Mucosa of rectum (tissue), 2 donors: Measurements from ENCODE around the gene CDC14B.

ENCODE experiments used
- H3K27ac ChIP-seq, 2 donors: one replicate each; pipeline ENCODE4 v1.7.0; 2013; ENCODE audit warnings: inconsistent platforms in 2 of 2, low read depth in 2 of 2, low read length in 2 of 2
- H3K27me3 ChIP-seq, 2 donors: one replicate each; pipeline ENCODE4 v1.7.0; 2013; ENCODE audit warnings: low read length in 2 of 2; ENCODE audit not compliant: control insufficient read depth in 2 of 2, insufficient read depth in 2 of 2
- H3K36me3 ChIP-seq, 2 donors: one replicate each; pipeline ENCODE4 v1.7.0; 2013; ENCODE audit warnings: low read length in 2 of 2; ENCODE audit not compliant: control insufficient read depth in 2 of 2, insufficient read depth in 2 of 2
- H3K4me1 ChIP-seq, 2 donors: one replicate each; pipeline ENCODE4 v1.7.0; 2013; ENCODE audit warnings: low read length in 2 of 2, mild to moderate bottlenecking in 1 of 2; ENCODE audit not compliant: control insufficient read depth in 2 of 2, insufficient read depth in 2 of 2
- H3K4me3 ChIP-seq, 2 donors: one replicate each; pipeline ENCODE4 v1.7.0; 2013; ENCODE audit warnings: low read length in 2 of 2
- H3K9ac ChIP-seq, 2 donors: one replicate each; pipeline ENCODE4 v1.7.0; 2013; ENCODE audit warnings: low read length in 2 of 2, low read depth in 1 of 2, mild to moderate bottlenecking in 1 of 2
- H3K9me3 ChIP-seq, 2 donors: one replicate each; pipeline ENCODE4 v1.7.0; 2013; ENCODE audit warnings: low read length in 2 of 2; ENCODE audit not compliant: control insufficient read depth in 2 of 2
- donor health status: healthy.
- donor health status: Normal muscosa, but diverticular disease.

CDC14B gene

GRCh38 chr9:96496368-96497116, 123.1 kb downstream of the CDC14B start:
- Histone ChIP-seq H3K4me1 (no peaks in the 10 kb centered on the region), H3K27me3 (no peaks in the 10 kb centered on the region), H3K9me3 (no peaks in the 10 kb centered on the region), H3K9ac (no peak overlapping the region), H3K4me3 (no peak overlapping the region), H3K36me3 (peaks cover 0 to 5% of the 10 kb centered on the region in 2 donors), H3K27ac (no peak overlapping the region)

- Histone ChIP-seq H3K4me1 (no peaks in the 10 kb centered on the region), H3K27ac (no peak overlapping the region), H3K27me3 (no peaks in the 10 kb centered on the region), H3K9ac (no peak overlapping the region), H3K36me3 (peaks cover 0 to 11% of the 10 kb centered on the region in 2 donors), H3K4me3 (no peak overlapping the region), H3K9me3 (no peaks in the 10 kb centered on the region)
Observed at GRCh38 chr9:96495341-96495740, 124.3 kb downstream of the CDC14B start.

- no peak overlapping the region for H3K27ac ChIP-seq
- no peaks in the 10 kb centered on the region for H3K4me1 ChIP-seq
- no peak overlapping the region for H3K9ac ChIP-seq
- no peak overlapping the region for H3K4me3 ChIP-seq
- H3K36me3 ChIP-seq: peaks cover 0 to 13% of the 10 kb centered on the region in 2 donors
- no peaks in the 10 kb centered on the region for H3K9me3 ChIP-seq
- H3K27me3 ChIP-seq: no peaks in the 10 kb centered on the region
Observed at GRCh38 chr9:96494215-96494800, 125.3 kb downstream of the CDC14B start.

- no peaks in the 10 kb centered on the region for H3K9me3 ChIP-seq
- peaks cover 1 to 17% of the 10 kb centered on the region in 2 donors for H3K36me3 ChIP-seq
- no peaks in the 10 kb centered on the region for H3K27me3 ChIP-seq
- no peak overlapping the region for H3K4me3 ChIP-seq
- no peak overlapping the region for H3K9ac ChIP-seq
- H3K27ac ChIP-seq: no peak overlapping the region
- H3K4me1 ChIP-seq: no peaks in the 10 kb centered on the region
Observed at GRCh38 chr9:96493757-96494156, 125.9 kb downstream of the CDC14B start.

GRCh38 chr9:96492993-96493531, 126.6 kb downstream of the CDC14B start:
- Histone ChIP-seq H3K9me3 (no peaks in the 10 kb centered on the region), H3K4me1 (no peaks in the 10 kb centered on the region), H3K27ac (no peak overlapping the region), H3K27me3 (no peaks in the 10 kb centered on the region), H3K9ac (no peak overlapping the region), H3K4me3 (no peak overlapping the region), H3K36me3 (peaks cover 6 to 24% of the 10 kb centered on the region in 2 donors)

- no peak overlapping the region for H3K4me3 ChIP-seq
- peaks cover 6 to 25% of the 10 kb centered on the region in 2 donors for H3K36me3 ChIP-seq
- no peaks in the 10 kb centered on the region for H3K9me3 ChIP-seq
- H3K27ac ChIP-seq: no peak overlapping the region
- H3K9ac ChIP-seq: no peak overlapping the region
- no peaks in the 10 kb centered on the region for H3K27me3 ChIP-seq
- no peaks in the 10 kb centered on the region for H3K4me1 ChIP-seq
Observed at GRCh38 chr9:96491880-96492525, 127.6 kb downstream of the CDC14B start.

GRCh38 chr9:96491079-96491879, 128.4 kb downstream of the CDC14B start:
- H3K9ac ChIP-seq: no peak overlapping the region
- H3K4me3 ChIP-seq: no peak overlapping the region
- H3K4me1 ChIP-seq: no peaks in the 10 kb centered on the region
- H3K27ac ChIP-seq: no peak overlapping the region
- H3K27me3 ChIP-seq: no peaks in the 10 kb centered on the region
- peaks cover 6 to 25% of the 10 kb centered on the region in 2 donors for H3K36me3 ChIP-seq
- no peaks in the 10 kb centered on the region for H3K9me3 ChIP-seq

- Histone ChIP-seq H3K9ac (no peak overlapping the region), H3K4me1 (no peaks in the 10 kb centered on the region), H3K27ac (no peak overlapping the region), H3K36me3 (peaks cover 6 to 25% of the 10 kb centered on the region in 2 donors), H3K9me3 (no peaks in the 10 kb centered on the region), H3K27me3 (no peaks in the 10 kb centered on the region), H3K4me3 (no peak overlapping the region)
Observed at GRCh38 chr9:96490534-96491078, 129.0 kb downstream of the CDC14B start.

GRCh38 chr9:96489482-96489979, 130.1 kb downstream of the CDC14B start:
- H3K36me3 ChIP-seq: peaks cover 6 to 25% of the 10 kb centered on the region in 2 donors
- no peaks in the 10 kb centered on the region for H3K4me1 ChIP-seq
- no peak overlapping the region for H3K4me3 ChIP-seq
- H3K9ac ChIP-seq: no peak overlapping the region
- H3K9me3 ChIP-seq: no peaks in the 10 kb centered on the region
- H3K27ac ChIP-seq: no peak overlapping the region
- H3K27me3 ChIP-seq: no peaks in the 10 kb centered on the region
